Measurements from ENCODE around the gene CRIP2. TPM values are rescaled to one million over a fixed set of nuclear protein-coding genes. Genes with fewer than 3 reads are reported as not detected.

Gene CRIP2, protein sequence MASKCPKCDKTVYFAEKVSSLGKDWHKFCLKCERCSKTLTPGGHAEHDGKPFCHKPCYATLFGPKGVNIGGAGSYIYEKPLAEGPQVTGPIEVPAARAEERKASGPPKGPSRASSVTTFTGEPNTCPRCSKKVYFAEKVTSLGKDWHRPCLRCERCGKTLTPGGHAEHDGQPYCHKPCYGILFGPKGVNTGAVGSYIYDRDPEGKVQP
- polyA plus RNA-seq (2011; rRNA removed) (28.2 and 43.8 TPM in 2 replicates), polyA minus RNA-seq (2011; rRNA and poly(A)+ RNA removed) (6.6 and 9.3 TPM in 2 replicates)

DNA sequence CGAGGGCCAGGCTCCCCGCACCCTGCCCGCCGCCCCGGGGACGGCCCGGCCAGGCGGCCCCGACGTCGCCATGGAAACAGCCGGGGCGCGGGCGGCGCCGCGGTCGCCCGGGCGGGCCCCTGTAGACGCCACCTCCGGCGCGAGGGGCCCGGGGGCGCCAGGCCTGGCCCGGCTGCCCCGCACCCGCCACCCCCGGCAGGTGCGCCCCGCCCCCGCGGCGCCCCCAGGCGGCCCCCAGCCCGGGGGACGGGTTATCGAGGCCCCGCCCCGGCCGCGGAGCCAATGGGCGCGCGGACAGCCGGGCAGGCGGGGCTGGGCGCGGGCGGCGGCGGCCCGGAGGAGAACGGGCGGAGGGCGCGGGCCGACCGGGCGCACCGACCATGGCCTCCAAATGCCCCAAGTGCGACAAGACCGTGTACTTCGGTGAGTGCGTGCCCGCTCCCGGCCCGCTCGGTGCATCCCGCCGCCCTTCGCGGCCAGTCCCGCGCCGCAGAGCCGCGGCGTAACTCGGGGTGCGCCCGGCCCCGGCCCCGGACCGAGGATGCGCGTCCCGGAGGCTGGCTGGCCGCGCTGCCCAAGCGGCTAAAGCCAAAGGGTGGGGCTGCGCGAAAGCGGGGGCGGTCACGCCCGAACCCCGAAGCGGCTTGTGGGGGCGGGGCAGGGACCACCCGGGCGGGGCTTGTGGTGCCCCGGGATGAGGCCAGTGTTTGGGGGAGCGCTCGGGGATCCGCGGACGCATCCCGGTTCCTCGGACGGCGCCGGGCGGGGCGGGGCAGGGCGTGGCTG lies at the start of gene CRIP2:
TSS of gene CRIP2 (plus strand) at position 339 of the 786 bp plus-strand sequence. CDS start at position 381, 42 bp downstream.
- H3K9me3 ChIP-seq (ENCODE audit: control insufficient read depth, insufficient read depth, low read length), result no peaks in the 10 kb centered on the region; the same call in 1 of the 2 replicates
- ChIA-PET CTCF (no interaction called here), POLR2A (no interaction called here)
- TF ChIP-seq, protein P1, sequence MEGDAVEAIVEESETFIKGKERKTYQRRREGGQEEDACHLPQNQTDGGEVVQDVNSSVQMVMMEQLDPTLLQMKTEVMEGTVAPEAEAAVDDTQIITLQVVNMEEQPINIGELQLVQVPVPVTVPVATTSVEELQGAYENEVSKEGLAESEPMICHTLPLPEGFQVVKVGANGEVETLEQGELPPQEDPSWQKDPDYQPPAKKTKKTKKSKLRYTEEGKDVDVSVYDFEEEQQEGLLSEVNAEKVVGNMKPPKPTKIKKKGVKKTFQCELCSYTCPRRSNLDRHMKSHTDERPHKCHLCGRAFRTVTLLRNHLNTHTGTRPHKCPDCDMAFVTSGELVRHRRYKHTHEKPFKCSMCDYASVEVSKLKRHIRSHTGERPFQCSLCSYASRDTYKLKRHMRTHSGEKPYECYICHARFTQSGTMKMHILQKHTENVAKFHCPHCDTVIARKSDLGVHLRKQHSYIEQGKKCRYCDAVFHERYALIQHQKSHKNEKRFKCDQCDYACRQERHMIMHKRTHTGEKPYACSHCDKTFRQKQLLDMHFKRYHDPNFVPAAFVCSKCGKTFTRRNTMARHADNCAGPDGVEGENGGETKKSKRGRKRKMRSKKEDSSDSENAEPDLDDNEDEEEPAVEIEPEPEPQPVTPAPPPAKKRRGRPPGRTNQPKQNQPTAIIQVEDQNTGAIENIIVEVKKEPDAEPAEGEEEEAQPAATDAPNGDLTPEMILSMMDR (IDR thresholded peaks at IDR 0.05; ENCODE audit: low read depth, low read length), result no peak
- H3K27me3 ChIP-seq (ENCODE audit: control insufficient read depth, insufficient read depth, low read length), result no peaks in the 10 kb centered on the region
- peak within 1 kb of the TSS; percentile 70 for H3K4me3 ChIP-seq (ENCODE audit: low read depth, low read length)
- DNase-seq (ENCODE audit: low read depth, low spot score), result no peak
- H3K27ac ChIP-seq (ENCODE audit: low read depth, low read length), result no peak within 1 kb of the TSS

DNA sequence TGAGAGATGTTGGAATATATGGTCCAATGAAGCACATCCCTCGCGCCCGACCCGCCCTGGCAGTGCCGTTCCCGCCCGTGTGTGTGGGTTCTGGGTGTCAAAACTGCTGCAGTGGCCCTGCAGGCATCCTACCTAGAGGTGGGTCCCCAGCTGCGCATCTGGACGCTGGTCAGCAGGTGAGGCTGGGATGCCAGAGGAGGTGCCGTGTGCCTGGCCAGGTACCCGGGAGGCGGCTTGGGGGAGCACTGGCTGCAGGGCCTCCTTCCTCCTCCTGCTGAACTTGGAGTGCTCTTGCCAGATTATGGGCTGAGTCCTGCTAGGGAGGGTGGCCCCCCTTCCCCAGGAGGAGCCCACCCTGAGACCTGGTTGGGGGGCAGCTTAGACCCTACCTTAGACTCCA lies 49.8 kb upstream of the CRIP2 start:
- no peak overlapping the region for H3K4me3 ChIP-seq (ENCODE audit: low read depth, low read length)
- ChIA-PET POLR2A (no interaction called here), CTCF (no interaction called here)
- H3K27ac ChIP-seq (ENCODE audit: low read depth, low read length), result no peak overlapping the region
- peaks cover 12% of the 10 kb centered on the region for H3K9me3 ChIP-seq (ENCODE audit: control insufficient read depth, insufficient read depth, low read length)
- no peak for DNase-seq (ENCODE audit: low read depth, low spot score)
- H3K27me3 ChIP-seq (ENCODE audit: control insufficient read depth, insufficient read depth, low read length), result no peaks in the 10 kb centered on the region
- TF ChIP-seq, protein P1 (IDR thresholded peaks at IDR 0.05; ENCODE audit: low read depth, low read length), result no peak

DNA sequence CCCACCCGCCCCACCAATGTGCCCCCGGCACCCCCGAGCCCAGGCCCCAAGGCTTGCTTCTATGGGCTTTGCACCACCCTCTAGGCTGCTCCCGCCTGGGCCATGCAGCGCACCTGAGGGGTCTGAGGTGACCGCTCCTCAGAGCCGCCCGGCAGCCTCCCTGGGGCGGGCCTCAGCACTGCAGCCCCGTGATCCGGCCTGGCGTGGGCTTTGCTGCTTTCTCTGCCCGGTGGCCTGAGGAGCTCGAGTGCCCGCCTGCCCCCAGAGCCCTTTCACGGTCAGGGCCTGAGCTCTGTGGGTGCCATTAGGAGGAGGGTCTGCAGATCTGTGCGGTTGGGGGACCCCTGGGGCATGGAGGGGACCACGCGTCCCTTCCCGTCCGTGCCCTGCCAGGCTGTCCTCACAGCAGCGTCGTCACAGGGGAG lies 48.8 kb upstream of the CRIP2 start:
- ChIA-PET POLR2A (no interaction called here), CTCF (no interaction called here)
- no peak for DNase-seq (ENCODE audit: low read depth, low spot score)
- H3K9me3 ChIP-seq (ENCODE audit: control insufficient read depth, insufficient read depth, low read length), result peaks cover 12% of the 10 kb centered on the region
- H3K27me3 ChIP-seq (ENCODE audit: control insufficient read depth, insufficient read depth, low read length), result no peaks in the 10 kb centered on the region
- TF ChIP-seq, protein P1 (IDR thresholded peaks at IDR 0.05; ENCODE audit: low read depth, low read length), result no peak
- H3K4me3 ChIP-seq (ENCODE audit: low read depth, low read length), result no peak overlapping the region
- no peak overlapping the region for H3K27ac ChIP-seq (ENCODE audit: low read depth, low read length)

DNA sequence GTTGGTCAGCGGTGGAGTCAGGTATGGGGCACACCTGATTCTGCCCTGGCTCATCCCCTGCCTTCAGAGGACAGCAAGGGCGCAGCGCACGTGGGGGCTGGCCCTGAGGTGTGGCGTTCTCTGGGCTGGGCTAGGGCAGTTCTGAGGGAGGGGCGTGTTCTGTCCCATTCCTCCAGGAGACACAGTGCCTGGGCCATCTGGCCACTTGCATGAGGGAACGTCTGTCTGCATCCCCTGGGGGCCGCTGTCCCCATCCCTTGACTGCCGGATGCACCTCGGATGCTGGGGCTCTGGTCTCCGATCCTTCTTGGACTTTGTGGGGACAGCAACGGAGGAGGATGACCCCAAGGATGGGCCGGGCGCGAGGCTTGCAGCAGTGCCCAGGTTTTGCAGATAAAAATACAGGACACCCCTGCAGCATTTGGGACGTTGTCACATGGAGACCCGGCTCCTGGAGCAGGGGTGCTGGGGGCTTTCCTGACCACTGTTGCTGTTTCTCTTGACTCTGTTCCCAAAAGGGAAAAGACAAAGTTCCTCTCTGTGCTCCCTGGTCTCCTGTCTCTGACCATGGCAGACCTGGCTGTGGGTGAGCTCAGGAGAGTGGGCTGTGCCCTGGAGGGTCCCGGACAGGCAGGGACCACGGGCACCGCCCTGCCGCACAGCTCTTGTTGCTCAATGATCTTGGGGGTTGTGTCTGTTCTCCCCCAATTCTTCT lies 48.0 kb upstream of the CRIP2 start:
- ChIA-PET POLR2A (no interaction called here), CTCF (no interaction called here)
- Histone ChIP-seq H3K27me3 (ENCODE audit: control insufficient read depth, insufficient read depth, low read length) (no peaks in the 10 kb centered on the region), H3K9me3 (ENCODE audit: control insufficient read depth, insufficient read depth, low read length) (peaks cover 12% of the 10 kb centered on the region), H3K4me3 (ENCODE audit: low read depth, low read length) (no peak overlapping the region), H3K27ac (ENCODE audit: low read depth, low read length) (no peak overlapping the region)
- DNase-seq (ENCODE audit: low read depth, low spot score), result no peak
- TF ChIP-seq, protein P1 (IDR thresholded peaks at IDR 0.05; ENCODE audit: low read depth, low read length), result no peak
